Activated naive CD4-positive, alpha-beta T cell treated with anti-CD3 and anti-CD28 coated beads, Interleukin-2, amount 10 ng/mL, durations not matched to agents 7 days and 5 days (primary cell): ENCODE measurements around the gene SLC1A4.
"Not testable (repeated sequence)": the region's sequence is repeated elsewhere in the genome, so short reads cannot be mapped to it uniquely, and the experiment has no call there.

ENCODE experiments used
- CTCF ChIA-PET: fragments of 350-600 bp; sonication (Branson Sonifier 250); formaldehyde crosslinking; loops from one replicate; lab custom pipeline; 2021; ENCODE audit warnings: antibody characterized with exemption; lab: Charles Lee
- DNase-seq: peaks from one replicate; pipeline ENCODE4 v3.0.0-alpha.2; 2020
- H3K27ac Mint-ChIP-seq: one replicate; pipeline ENCODE4 v1.8.0; 2021; ENCODE audit warnings: mild to moderate bottlenecking, moderate library complexity, mixed read lengths
- H3K27me3 Mint-ChIP-seq: one replicate; pipeline ENCODE4 v1.8.0; 2021; ENCODE audit warnings: mild to moderate bottlenecking, mixed read lengths
- H3K36me3 Mint-ChIP-seq: one replicate; pipeline ENCODE4 v1.8.0; 2021; ENCODE audit warnings: mixed read lengths
- H3K4me1 Mint-ChIP-seq: one replicate; pipeline ENCODE4 v1.8.0; 2021; ENCODE audit warnings: mixed read lengths
- H3K4me3 Mint-ChIP-seq: one replicate; pipeline ENCODE4 v1.8.0; 2021; ENCODE audit warnings: mild to moderate bottlenecking, moderate library complexity, mixed read lengths
- H3K9me3 Mint-ChIP-seq: one replicate; pipeline ENCODE4 v1.8.0; 2021; ENCODE audit warnings: mixed read lengths

The SLC1A4 gene

GRCh38 chr2:65019010-65019409 is 29.8 kb downstream of the SLC1A4 start:
- Mint-ChIP-seq H3K9me3 (no peaks in the 10 kb centered on the region), H3K4me1 (peaks cover 9% of the 10 kb centered on the region), H3K36me3 (peaks cover 72% of the 10 kb centered on the region), H3K4me3 (no peak overlapping the region), H3K27me3 (no peaks in the 10 kb centered on the region), H3K27ac (no peak overlapping the region)
- CTCF ChIA-PET = no interaction called here
- DNase-seq = no peak

DNA sequence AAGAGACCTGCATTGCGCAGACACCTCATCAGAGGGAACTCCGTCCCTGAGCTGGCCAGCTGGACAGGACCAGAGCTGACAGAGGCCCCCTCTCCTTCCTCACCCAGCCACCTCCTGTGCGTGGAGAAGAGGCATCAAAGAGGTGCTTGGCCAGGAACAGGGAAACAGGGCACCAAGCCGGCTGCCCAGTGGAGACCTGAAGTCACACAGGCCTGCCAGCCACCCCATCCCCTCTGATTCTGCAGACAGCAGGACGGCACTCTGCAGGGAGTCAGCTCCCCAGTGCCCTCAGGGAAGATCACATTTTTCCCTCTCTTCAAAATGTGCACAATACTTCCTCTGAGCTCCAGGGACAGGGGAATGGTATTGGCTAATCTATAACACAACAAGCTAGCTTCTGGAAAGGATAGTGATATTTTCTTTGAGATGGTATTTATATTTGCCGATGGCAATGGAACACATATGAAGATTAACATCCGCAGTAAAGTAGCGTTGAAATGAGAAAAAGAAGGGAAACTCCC is 30.5 kb downstream of the SLC1A4 start:
- Mint-ChIP-seq H3K4me3 (no peak overlapping the region), H3K36me3 (peaks cover 67% of the 10 kb centered on the region), H3K4me1 (peaks cover 9% of the 10 kb centered on the region), H3K27me3 (no peaks in the 10 kb centered on the region), H3K9me3 (no peaks in the 10 kb centered on the region), H3K27ac (no peak overlapping the region)
- no peak for DNase-seq
- CTCF ChIA-PET = no interaction called here

DNA sequence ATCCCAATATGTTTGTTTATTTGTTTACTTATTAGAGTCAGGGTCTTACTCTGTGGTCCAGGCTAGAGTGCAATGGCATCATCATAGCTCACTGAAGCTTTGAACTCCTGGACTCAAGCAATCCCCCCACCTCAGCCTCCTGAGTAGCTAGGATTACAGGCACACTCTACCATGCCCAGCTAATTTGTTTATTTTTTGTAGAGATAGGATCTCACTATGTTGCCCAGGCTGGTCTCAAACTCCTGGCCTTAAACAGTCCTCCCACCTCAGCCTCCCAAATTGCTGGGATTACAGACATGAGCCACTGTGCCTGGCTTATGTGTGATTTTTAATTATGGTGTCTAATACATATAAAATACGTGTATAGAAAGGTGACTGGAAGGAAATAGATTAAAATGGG is 31.1 kb downstream of the SLC1A4 start:
- peaks cover 62% of the 10 kb centered on the region for H3K36me3 Mint-ChIP-seq
- DNase-seq, H3K4me1 Mint-ChIP-seq, H3K27ac Mint-ChIP-seq, H3K27me3 Mint-ChIP-seq, H3K4me3 Mint-ChIP-seq, CTCF ChIA-PET, H3K9me3 Mint-ChIP-seq: not testable (repeated sequence)

- H3K4me1 Mint-ChIP-seq = peaks cover 9% of the 10 kb centered on the region
- H3K27ac Mint-ChIP-seq = peak overlapping the region; percentile 4
- no peaks in the 10 kb centered on the region for H3K9me3 Mint-ChIP-seq
- no peaks in the 10 kb centered on the region for H3K27me3 Mint-ChIP-seq
- CTCF ChIA-PET = no interaction called here
- peaks cover 56% of the 10 kb centered on the region for H3K36me3 Mint-ChIP-seq
- no peak overlapping the region for H3K4me3 Mint-ChIP-seq
- DNase-seq = no peak
Observed at GRCh38 chr2:65020943-65021528, 31.8 kb downstream of the SLC1A4 start.

DNA sequence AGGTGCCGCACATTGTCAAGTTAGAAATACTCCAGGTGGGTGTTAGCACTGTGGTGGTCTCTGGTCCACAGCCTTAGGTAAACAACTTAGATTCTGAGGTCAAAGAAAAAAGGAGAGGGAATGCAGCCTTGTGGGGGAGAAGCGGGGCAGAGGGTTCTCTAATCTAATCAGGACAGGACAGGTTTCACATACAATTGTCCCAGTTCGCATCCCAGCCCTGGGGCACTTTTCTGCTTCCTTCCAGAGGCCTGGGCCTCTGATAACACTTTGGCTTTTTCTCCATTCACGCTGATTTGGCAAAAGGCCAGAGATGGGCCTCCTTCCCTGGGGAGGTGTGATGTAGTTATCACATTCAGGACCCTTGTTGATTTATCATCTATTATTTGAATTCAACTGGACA is 32.5 kb downstream of the SLC1A4 start:
- Mint-ChIP-seq H3K27ac (no peak overlapping the region), H3K4me1 (peaks cover 9% of the 10 kb centered on the region), H3K9me3 (no peaks in the 10 kb centered on the region), H3K4me3 (no peak overlapping the region), H3K27me3 (no peaks in the 10 kb centered on the region), H3K36me3 (peaks cover 49% of the 10 kb centered on the region)
- DNase-seq = no peak
- CTCF ChIA-PET = interaction anchor here (1.3 kb wide), 1 partner anchor 104 kb away, joined by 4 read pairs; no protein-coding TSS in a partner anchor

DNA sequence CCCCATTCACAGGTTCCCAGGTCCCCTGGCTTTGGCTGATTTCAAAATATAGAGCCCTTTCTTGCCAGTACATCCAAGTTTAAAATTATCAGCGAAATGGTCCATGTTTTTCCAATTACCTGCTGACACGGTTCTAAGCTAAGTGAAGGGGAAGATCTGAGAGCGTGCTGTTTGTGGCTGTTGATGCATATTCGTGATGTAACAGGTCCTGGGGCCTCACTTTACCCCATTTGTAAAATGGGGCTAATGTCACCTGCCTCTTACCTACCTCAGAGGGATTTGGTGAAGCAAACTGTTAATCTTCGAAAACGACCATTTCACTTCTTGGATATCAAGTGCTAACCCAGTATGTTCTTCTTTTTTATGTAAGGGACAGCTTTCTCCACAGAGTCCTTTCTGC is 33.0 kb downstream of the SLC1A4 start:
- Mint-ChIP-seq H3K4me3 (no peak overlapping the region), H3K27me3 (no peaks in the 10 kb centered on the region), H3K36me3 (peaks cover 45% of the 10 kb centered on the region), H3K27ac (no peak overlapping the region), H3K4me1 (peaks cover 9% of the 10 kb centered on the region), H3K9me3 (no peaks in the 10 kb centered on the region)
- CTCF ChIA-PET = interaction anchor here (1.3 kb wide), 1 partner anchor 104 kb away, joined by 4 read pairs; no protein-coding TSS in a partner anchor
- DNase-seq = no peak

DNA sequence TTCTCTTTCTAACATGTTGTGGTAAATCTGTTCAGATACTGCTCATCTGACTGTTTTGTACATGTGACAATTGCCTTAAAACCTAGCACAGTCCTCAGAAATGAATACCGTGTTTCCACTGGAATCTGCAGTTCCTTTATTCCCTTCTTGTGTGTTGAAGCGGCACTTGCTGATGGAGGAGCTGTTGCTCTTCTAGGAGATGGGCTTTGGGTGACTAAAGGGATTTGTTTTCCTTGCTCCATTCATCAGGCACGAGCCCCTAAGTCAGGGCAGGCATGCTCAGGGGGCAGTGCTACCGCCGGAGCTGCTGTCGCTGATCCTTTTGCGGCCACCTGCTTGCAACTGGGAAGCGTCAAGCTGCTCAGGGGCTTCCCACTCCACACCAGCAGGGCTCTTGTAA is 34.5 kb downstream of the SLC1A4 start:
- Mint-ChIP-seq H3K4me3 (no peak overlapping the region), H3K27ac (no peak overlapping the region), H3K36me3 (peaks cover 29% of the 10 kb centered on the region), H3K9me3 (no peaks in the 10 kb centered on the region), H3K4me1 (no peaks in the 10 kb centered on the region), H3K27me3 (no peaks in the 10 kb centered on the region)
- DNase-seq = no peak
- CTCF ChIA-PET = no interaction called here

GRCh38 chr2:65024149-65024829 is 35.1 kb downstream of the SLC1A4 start:
- H3K4me3 Mint-ChIP-seq = no peak overlapping the region
- CTCF ChIA-PET = no interaction called here
- no peaks in the 10 kb centered on the region for H3K27me3 Mint-ChIP-seq
- no peak for DNase-seq
- peaks cover 24% of the 10 kb centered on the region for H3K36me3 Mint-ChIP-seq
- no peak overlapping the region for H3K27ac Mint-ChIP-seq
- H3K4me1 Mint-ChIP-seq = no peaks in the 10 kb centered on the region
- no peaks in the 10 kb centered on the region for H3K9me3 Mint-ChIP-seq

- peaks cover 3% of the 10 kb centered on the region for H3K4me1 Mint-ChIP-seq
- H3K9me3 Mint-ChIP-seq = no peaks in the 10 kb centered on the region
- H3K27me3 Mint-ChIP-seq = no peaks in the 10 kb centered on the region
- DNase-seq = no peak
- no peak overlapping the region for H3K4me3 Mint-ChIP-seq
- CTCF ChIA-PET = interaction anchor here (0.6 to 1.4 kb wide), 3 partner anchors 34 to 211 kb away, joined by 3 to 7 read pairs (median 4); no protein-coding TSS in a partner anchor
- H3K36me3 Mint-ChIP-seq = peaks cover 23% of the 10 kb centered on the region
- H3K27ac Mint-ChIP-seq = no peak overlapping the region
Observed at GRCh38 chr2:65025453-65026123, 36.4 kb downstream of the SLC1A4 start.

GRCh38 chr2:65026154-65026553 is 37.0 kb downstream of the SLC1A4 start:
- Mint-ChIP-seq H3K4me1 (peaks cover 8% of the 10 kb centered on the region), H3K27me3 (no peaks in the 10 kb centered on the region), H3K36me3 (peaks cover 23% of the 10 kb centered on the region), H3K9me3 (no peaks in the 10 kb centered on the region), H3K4me3 (no peak overlapping the region), H3K27ac (no peak overlapping the region)
- no peak for DNase-seq
- CTCF ChIA-PET = interaction anchor here (0.6 to 1.4 kb wide), 3 partner anchors 35 to 210 kb away, joined by 3 to 7 read pairs (median 4); no protein-coding TSS in a partner anchor

DNA sequence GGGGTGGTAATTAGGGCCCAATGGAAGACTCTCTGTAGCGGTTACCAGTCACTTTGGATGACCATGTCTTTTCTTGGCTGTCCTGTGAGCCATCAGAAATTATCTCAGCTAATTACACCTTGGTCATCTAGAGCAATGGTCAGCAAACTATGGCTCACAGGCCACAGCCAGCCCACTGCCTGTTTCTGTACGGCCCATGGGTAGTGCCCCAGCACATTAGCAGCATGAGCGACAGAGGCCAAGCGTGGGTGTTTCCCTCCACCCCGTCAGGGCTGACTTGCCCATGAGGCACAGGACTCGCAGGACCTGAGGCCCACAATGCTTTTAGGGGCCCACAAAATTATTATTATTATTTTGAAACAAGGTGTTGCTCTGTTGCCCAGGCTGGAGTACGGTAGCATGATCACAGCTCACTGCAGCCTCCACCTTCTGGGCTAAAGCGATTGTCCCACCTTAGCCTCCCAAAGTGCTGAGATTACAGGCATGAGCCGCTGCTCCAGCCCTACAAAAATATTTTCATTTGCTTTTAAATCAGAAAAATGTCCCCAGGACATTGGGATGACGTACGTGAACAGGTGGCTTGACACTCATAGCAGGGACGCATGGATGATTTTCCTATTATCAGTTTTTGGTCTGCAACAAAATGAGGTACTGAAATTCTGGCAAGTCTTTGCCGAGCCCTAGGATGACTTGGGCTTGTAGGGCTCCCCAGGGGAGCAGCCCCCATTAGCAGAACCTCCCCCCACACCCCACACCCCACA is 37.7 kb downstream of the SLC1A4 start:
- no peak for DNase-seq
- H3K4me1 Mint-ChIP-seq = peaks cover 16% of the 10 kb centered on the region
- no peak overlapping the region for H3K4me3 Mint-ChIP-seq
- no peaks in the 10 kb centered on the region for H3K9me3 Mint-ChIP-seq
- H3K36me3 Mint-ChIP-seq = peaks cover 18% of the 10 kb centered on the region
- no peak overlapping the region for H3K27ac Mint-ChIP-seq
- H3K27me3 Mint-ChIP-seq = no peaks in the 10 kb centered on the region
- CTCF ChIA-PET = interaction anchor here (1.4 kb wide), 1 partner anchor 49 kb away, joined by 3 read pairs; no protein-coding TSS in a partner anchor

- Mint-ChIP-seq H3K9me3 (no peaks in the 10 kb centered on the region), H3K36me3 (peaks cover 12% of the 10 kb centered on the region), H3K27ac (no peak overlapping the region), H3K27me3 (no peaks in the 10 kb centered on the region), H3K4me3 (no peak overlapping the region), H3K4me1 (peaks cover 24% of the 10 kb centered on the region)
- CTCF ChIA-PET = no interaction called here
- no peak for DNase-seq
Observed at GRCh38 chr2:65027616-65028244, 38.5 kb downstream of the SLC1A4 start.

- Mint-ChIP-seq H3K36me3 (no peaks in the 10 kb centered on the region), H3K4me3 (no peak overlapping the region)
Observed at GRCh38 chr2:65030476-65031332, 41.5 kb downstream of the SLC1A4 start.

More at GRCh38 chr2:65030476-65031332, 41.5 kb downstream of the SLC1A4 start:
- Mint-ChIP-seq H3K27ac (peak overlapping the region; percentile 2), H3K4me1 (peaks cover 24% of the 10 kb centered on the region), H3K27me3 (no peaks in the 10 kb centered on the region), H3K9me3 (no peaks in the 10 kb centered on the region)
- CTCF ChIA-PET = interaction anchor here (0.6 to 4.3 kb wide), 3 partner anchors 13 to 394 kb away, joined by 3 to 60 read pairs (median 3); no protein-coding TSS in a partner anchor
- no peak for DNase-seq
